ENCODE measurements around the gene C3orf62.

Gene C3orf62

GRCh38 chr3:49276475-49277382 is at the start of gene C3orf62:
Gene C3orf62, minus strand, starts transcription at chr3:49277232. Its CDS starts 360 bp downstream, at chr3:49276872.
- DNase-seq = peak; percentile 91

DNA sequence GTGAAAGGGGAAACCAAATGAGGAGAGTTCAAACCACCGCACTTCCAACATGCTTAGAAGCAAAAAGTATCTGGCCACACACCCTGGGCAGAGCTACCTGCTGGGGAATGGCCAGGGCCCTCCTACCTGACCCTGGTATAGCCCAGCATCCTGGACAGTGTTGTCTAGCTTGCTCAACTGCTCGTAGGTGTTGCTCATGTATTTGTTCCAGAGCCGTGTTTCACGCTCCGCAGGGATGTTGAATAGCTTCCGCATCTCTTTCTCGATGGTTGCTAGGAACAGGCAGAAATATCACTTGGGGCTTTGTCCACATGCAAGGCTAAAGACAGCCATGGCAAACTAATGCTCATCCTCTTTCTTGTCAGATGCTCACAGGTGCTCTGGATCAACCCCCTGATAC is 47.7 kb upstream of the C3orf62 start:
- no peak for DNase-seq

GRCh38 chr3:49316696-49317457 is 39.8 kb upstream of the C3orf62 start:
- DNase-seq = no peak

GRCh38 chr3:49313896-49314688 is 37.1 kb upstream of the C3orf62 start:
- no peak for DNase-seq

GRCh38 chr3:49311283-49311682 is 34.3 kb upstream of the C3orf62 start:
- DNase-seq = no peak

DNA sequence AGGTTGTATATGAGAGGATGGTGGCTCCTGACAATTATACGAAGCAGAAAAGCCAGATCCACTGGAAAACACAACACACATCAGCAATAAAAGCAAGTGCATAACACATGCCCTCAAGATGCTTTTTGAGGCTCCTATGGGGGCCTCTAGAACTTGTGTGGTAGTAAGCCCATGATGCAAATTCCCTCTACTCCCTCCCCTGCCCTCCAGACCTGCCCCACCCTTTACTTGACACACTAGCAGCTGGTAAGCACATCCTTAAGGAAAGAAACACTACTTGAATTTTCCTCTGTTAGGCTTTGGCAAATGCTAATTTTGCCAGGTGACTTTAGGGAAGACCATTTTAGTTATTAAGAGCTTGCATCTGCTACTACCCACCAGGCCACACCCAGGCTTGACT is 33.6 kb upstream of the C3orf62 start:
- DNase-seq = no peak

GRCh38 chr3:49305608-49306007 is 28.6 kb upstream of the C3orf62 start:
- no peak for DNase-seq

GRCh38 chr3:49302613-49303012 is 25.6 kb upstream of the C3orf62 start:
- DNase-seq = no peak

GRCh38 chr3:49300595-49300994 is 23.6 kb upstream of the C3orf62 start:
- no peak for DNase-seq

- DNase-seq = no peak
Measured at GRCh38 chr3:49298511-49298910, 21.5 kb upstream of the C3orf62 start.

DNA sequence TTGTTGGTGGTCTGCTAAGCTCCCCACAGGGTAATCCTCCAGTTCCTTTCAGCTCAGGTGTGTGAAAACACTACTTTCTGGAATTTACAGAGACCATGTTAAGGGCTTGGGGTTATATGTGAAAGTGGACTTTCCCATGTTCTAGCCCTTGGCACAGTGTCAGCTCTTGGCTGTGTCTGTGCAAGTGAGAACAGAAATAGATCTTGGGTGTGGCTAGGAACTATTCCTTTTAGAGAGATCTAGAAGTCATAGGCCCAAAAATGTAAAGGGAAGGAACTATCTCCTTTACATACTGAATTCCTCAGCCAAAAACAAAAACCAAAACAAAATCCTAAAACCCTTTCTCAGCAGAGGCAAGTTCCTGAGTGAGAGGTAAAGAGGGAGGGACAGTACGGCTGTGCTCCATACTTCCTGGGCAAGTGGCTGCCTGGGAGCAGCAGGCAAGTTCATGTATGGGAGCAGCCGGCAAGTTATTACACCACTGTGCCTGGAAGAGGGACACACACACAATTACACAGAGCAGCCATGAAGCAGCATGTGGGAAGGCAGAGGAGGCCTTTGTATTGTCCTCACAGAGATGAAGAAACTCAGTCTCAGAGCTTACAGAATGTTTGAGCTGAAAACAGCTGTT is 19.9 kb upstream of the C3orf62 start:
- no peak for DNase-seq

GRCh38 chr3:49295489-49296058 is 18.5 kb upstream of the C3orf62 start:
- DNase-seq = peak; percentile 67

DNA sequence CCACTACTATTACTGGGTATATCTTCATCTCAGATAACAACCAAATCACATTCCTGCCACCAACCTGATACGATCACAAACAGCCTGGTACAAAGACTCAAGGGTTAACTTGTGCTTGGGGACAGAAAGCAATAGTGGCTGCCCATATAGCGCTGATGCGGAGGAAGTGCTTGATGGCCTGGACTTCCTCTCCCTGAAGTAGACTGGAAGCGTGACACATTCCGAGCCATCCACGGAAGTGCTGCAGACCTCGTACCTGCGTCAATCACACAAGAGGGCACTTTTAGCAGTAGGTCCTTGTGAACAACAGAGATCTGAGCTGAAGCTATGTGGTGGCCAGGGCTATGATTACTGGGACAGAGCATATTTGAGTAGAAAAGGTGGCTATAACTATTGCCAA is 17.3 kb upstream of the C3orf62 start:
- no peak for DNase-seq

DNA sequence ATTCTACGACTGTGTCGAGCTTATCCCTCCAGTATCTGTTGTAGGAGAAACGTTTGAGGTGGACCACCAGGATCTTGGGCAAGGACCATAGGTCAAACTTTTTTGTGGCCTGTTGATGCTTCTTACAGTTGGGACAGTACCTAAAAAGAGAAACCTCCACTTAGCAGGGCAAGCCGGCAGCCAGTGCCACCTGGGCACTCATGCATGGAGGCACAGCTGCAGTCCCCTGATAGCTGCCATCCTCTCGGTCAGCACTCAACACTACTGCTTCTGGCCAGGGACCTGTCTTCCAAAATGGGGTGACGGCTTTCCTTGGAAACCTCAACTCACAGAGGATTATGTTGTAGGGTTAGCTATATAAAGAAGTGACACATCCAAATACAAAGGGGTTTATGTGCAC is 7.0 kb upstream of the C3orf62 start:
- DNase-seq = no peak

DNA sequence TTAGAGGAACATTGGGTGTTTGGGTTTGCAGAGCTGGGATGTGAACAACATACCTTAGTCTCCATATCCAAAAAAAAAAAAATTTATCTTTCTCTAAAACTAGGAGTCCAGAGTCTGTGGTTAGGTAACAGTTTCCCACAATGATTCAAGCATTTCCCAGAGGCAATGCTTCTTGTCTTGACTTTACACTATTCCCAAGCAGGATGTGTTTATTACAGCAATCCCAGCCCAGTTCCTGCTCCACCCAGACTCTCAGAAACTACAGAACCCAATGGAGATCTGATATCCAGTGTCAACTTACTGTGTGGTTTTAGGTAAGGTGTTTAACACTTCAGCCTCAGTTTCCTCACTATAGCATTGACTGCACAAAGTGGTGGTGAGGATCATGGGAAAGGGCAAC is 2.3 kb upstream of the C3orf62 start:
- no peak for DNase-seq

DNA sequence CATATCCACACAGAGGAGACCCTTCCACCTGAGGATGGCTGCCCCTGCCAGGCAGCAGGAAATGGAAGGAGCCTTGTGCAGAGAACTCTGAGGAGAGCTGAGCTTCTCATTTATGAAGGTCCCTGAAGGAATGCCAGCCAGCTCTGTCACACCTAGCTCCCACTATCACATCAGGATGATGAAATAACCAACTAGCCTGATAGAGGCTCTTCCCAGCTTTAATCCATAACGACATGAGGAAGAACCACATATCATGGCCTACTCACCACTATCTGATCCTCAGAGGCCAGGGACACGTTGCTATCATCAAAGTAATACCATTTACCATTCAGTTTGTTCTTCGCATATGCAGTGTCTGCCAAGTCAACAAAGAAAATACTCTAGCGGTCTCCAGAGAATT is 1.5 kb upstream of the C3orf62 start:
- DNase-seq = no peak

DNA sequence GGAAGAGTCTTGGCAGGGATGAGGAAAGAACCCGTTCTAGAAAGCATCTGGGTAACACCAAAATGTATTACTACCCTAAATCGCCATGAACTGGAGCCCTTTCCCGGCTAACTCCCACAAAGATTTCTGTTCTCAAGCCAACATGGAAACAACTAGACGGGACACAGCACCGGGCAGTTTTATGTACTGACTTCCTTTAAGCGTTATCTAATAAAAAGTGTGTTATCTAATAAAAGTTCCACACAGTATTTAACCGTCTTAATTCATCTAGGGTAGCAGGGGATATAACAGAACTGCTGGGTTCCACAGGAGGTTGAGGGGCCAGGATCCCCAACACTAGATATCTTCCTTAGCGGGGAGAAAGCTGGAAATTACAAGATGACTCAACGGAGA is 347 bp upstream of the C3orf62 start:
- DNase-seq = no peak

- DNase-seq = no peak
Measured at GRCh38 chr3:49273825-49274532, 3.1 kb downstream of the C3orf62 start.

DNA sequence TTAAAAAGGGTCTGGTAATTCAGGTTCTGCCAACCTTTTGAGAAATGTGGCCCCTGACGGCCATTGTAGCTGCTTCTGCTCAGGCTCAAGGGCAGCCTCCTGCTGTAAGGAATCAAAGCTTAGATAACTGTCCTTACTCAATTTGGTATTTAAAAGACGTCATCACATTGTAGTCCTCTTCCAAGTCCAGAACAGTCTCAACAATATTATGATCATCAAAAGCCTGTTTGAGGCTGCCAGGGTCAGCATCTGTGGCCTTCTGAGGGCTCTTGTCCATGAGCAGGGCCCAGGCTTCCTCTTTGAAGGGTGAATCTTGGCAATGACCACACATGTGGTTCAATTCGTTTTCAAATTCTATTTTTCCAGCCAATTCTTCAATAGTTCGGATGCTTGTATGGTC is 6.0 kb downstream of the C3orf62 start:
- DNase-seq = no peak

GRCh38 chr3:49270156-49270500 is 6.9 kb downstream of the C3orf62 start:
- DNase-seq = no peak

- DNase-seq = no peak
Measured at GRCh38 chr3:49269443-49270155, 7.4 kb downstream of the C3orf62 start.
